Kidney (tissue), 14 donors: ENCODE data around the gene S100Z. TPM values are rescaled to one million over a fixed set of nuclear protein-coding genes. Genes with fewer than 3 reads are reported as not detected.
"Not testable (repeated sequence)": the region's sequence is repeated elsewhere in the genome, so short reads cannot be mapped to it uniquely, and the experiment has no call there.

Experiments used
- DNase-seq, 5 donors: peaks; one replicate each; pipeline ENCODE4 v3.0.0-alpha.2; 2013 to 2020
- FAIRE-seq: peaks from 2 replicates; lab custom pipeline; 2012; peaks lifted over from hg19 to GRCh38; lab: Jason Lieb, UNC
- H3K27ac ChIP-seq, 2 donors: one replicate each; pipeline ENCODE4 v1.7.0; 2013; ENCODE audit warnings: low read depth in 2 of 2, low read length in 2 of 2, inconsistent platforms in 1 of 2
- H3K27me3 ChIP-seq: one replicate; pipeline ENCODE4 v1.7.1; 2013; ENCODE audit warnings: low read length, inconsistent platforms; ENCODE audit not compliant: control insufficient read depth, insufficient read depth
- H3K36me3 ChIP-seq, 3 donors: one replicate each; pipeline versions ENCODE4 v1.7.0 to v1.7.1; 2013; ENCODE audit warnings: low read length in 3 of 3, control low read depth in 1 of 3, inconsistent platforms in 1 of 3; ENCODE audit not compliant: insufficient read depth in 3 of 3, control insufficient read depth in 2 of 3
- H3K4me1 ChIP-seq, 3 donors: one replicate each; pipeline versions ENCODE4 v1.7.0 to v1.7.1; 2013; ENCODE audit warnings: low read length in 3 of 3, inconsistent platforms in 1 of 3, low read depth in 1 of 3; ENCODE audit not compliant: control insufficient read depth in 2 of 3, insufficient read depth in 2 of 3
- H3K4me3 ChIP-seq, 3 donors: one replicate each; pipeline versions ENCODE4 v1.7.0 to v1.8.1; 2013; ENCODE audit warnings: low read length in 3 of 3, control low read depth in 1 of 3, inconsistent platforms in 1 of 3
- H3K9ac ChIP-seq, 3 donors: one replicate each; pipeline versions ENCODE4 v1.7.0 to v1.7.1; 2013; ENCODE audit warnings: low read length in 3 of 3, control low read depth in 1 of 3, inconsistent platforms in 1 of 3
- H3K9me3 ChIP-seq, 3 donors: one replicate each; pipeline versions ENCODE4 v1.7.0 to v1.7.1; 2013; ENCODE audit warnings: low read length in 3 of 3, control low read depth in 1 of 3, inconsistent platforms in 1 of 3; ENCODE audit not compliant: control insufficient read depth in 2 of 3, insufficient read depth in 1 of 3
- intact Hi-C: fragments of 100-400 bp; cut with DNase I; formaldehyde crosslinking; loops from one replicate; pipeline ENCODE4 v1.11.1; 2022
- polyA plus RNA-seq: library from polyadenylated mRNA; stranded (reverse); fragments of 350-450 nt; fragmentation: Illumina TruSeq; extraction: RNeasy Lipid Tissue Mini Kit (QIAGEN cat#74804); gene quantifications from one replicate; pipeline ENCODE4 v1.2.3, GENCODE V29; 2014; ENCODE audit warnings: low read depth, low replicate concordance; ENCODE audit not compliant: insufficient read depth
- total RNA-seq: library from RNA; stranded (reverse); fragmentation: NEBNext Ultra II Directional; extraction: Animal tissue kit (Norgen Biotek cat#: 25700); gene quantifications from one replicate; pipeline ENCODE4 v1.2.1, GENCODE V29; 2021
- TF ChIP-seq, protein P1 (sequence below): IDR thresholded peaks from 3 replicates; pipeline ENCODE4 v1.5.1; 2012; ENCODE audit warnings: mild to moderate bottlenecking, moderate library complexity, borderline replicate concordance; ENCODE audit not compliant: insufficient read depth; ENCODE audit errors: extremely low read depth
- donor health status: control.
- donor health status: control.
- donor health status: control.
- donor health status: control.
- donor health status: control.
- donor health status: DM: yes; HTN: yes; CAD: no.
- donor health status: Normal renal cell carcinoma (clear cell type).

Gene S100Z
- total and polyA plus RNA-seq, 2 donors from 2014 or later = 0.69 to 1.2 TPM

DNA sequence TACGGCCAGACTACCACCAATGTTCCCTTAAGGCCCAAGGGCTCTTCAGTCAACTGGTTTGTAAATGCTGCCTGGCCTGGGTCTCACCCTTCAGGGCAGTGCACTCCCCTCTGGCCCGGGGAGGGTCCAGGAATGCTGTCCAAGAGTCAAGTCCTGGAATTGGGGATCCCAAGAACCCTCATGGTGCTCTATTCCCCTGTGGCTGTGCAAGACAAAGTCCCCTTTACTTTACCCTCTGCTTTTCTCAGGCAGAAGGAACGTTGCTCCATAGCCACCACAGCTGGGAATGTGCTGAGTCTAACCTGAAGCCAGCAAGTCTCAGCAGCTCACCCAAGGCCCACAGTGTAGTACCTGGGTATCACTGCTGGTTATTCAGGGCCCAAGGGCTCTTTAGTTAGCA, 51.7 kb downstream of the S100Z start:
- intact Hi-C loops = no loop called here
- no peak for FAIRE-seq

DNA sequence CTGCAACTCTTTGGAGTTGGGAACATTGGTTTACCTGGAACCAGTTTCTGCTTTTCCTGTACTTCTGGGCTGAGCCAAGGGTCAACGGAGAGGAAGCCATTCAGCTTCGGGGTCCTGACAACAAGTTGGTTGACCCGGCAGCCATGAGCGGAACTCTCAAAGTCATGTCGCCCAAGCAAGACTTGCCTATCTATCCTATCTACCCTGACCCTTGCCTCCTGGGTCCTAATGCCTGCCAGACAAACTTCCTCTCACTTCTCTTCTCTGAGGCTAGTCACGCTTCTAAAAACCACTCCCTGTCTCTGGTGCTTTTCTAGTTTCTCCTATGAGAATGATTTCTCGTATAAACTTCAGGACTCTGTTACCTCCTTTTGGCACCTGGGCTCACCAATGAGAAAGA, 58.4 kb downstream of the S100Z start:
- intact Hi-C loops = no loop called here

More for the DNA sequence above, 51.7 kb downstream of the S100Z start:
- H3K9me3 ChIP-seq = peaks cover 0 to 14% (median 2%) of the 10 kb centered on the region in 3 donors
- H3K27ac ChIP-seq = no peak overlapping the region
- H3K27me3 ChIP-seq = no peaks in the 10 kb centered on the region
- H3K36me3 ChIP-seq = no peaks in the 10 kb centered on the region
- no peak for DNase-seq
- TF ChIP-seq, protein P1, sequence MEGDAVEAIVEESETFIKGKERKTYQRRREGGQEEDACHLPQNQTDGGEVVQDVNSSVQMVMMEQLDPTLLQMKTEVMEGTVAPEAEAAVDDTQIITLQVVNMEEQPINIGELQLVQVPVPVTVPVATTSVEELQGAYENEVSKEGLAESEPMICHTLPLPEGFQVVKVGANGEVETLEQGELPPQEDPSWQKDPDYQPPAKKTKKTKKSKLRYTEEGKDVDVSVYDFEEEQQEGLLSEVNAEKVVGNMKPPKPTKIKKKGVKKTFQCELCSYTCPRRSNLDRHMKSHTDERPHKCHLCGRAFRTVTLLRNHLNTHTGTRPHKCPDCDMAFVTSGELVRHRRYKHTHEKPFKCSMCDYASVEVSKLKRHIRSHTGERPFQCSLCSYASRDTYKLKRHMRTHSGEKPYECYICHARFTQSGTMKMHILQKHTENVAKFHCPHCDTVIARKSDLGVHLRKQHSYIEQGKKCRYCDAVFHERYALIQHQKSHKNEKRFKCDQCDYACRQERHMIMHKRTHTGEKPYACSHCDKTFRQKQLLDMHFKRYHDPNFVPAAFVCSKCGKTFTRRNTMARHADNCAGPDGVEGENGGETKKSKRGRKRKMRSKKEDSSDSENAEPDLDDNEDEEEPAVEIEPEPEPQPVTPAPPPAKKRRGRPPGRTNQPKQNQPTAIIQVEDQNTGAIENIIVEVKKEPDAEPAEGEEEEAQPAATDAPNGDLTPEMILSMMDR = no peak
- no peaks in the 10 kb centered on the region for H3K4me1 ChIP-seq
- no peak overlapping the region for H3K4me3 ChIP-seq
- H3K9ac ChIP-seq = no peak overlapping the region

DNA sequence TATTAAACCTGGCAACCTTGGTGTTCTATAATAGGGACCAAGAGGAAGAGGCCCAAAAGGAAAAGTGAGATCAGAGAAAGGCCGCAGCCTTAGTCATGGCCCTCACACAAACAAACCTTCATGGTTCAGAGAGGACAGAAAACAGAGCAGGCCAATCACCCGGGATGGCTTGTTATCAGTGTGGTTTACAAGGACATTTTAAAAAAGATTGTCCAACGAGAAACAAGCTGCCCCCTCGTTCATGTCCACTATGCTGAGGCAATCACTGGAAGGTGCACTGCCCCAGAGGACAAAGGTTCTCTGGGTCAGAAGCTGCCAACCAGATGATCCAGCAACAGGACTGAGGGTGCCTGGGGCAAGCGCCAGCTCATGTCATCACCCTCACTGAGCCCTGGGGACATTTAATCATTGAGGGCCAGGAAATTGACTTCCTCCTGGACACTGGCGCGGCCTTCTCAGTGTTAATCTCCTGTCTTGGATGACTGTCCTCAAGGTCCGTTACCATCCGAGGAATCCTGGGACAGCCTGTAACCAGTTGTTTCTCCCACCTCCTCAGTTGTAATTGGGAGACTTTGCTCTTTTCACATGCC, 60.6 kb downstream of the S100Z start:
- H3K27ac ChIP-seq, H3K27me3 ChIP-seq, H3K9me3 ChIP-seq, H3K4me3 ChIP-seq, DNase-seq, intact Hi-C loops, H3K36me3 ChIP-seq, H3K4me1 ChIP-seq, FAIRE-seq, H3K9ac ChIP-seq: not testable (repeated sequence)

More for the DNA sequence above, 58.4 kb downstream of the S100Z start:
- no peaks in the 10 kb centered on the region for H3K27me3 ChIP-seq
- H3K36me3 ChIP-seq = no peaks in the 10 kb centered on the region
- H3K9me3 ChIP-seq = no peaks in the 10 kb centered on the region
- no peak overlapping the region for H3K9ac ChIP-seq
- H3K4me1 ChIP-seq = no peaks in the 10 kb centered on the region
- DNase-seq (no peak), FAIRE-seq (no peak)
- TF ChIP-seq, protein P1 = no peak
- no peak overlapping the region for H3K27ac ChIP-seq
- H3K4me3 ChIP-seq = no peak overlapping the region

DNA sequence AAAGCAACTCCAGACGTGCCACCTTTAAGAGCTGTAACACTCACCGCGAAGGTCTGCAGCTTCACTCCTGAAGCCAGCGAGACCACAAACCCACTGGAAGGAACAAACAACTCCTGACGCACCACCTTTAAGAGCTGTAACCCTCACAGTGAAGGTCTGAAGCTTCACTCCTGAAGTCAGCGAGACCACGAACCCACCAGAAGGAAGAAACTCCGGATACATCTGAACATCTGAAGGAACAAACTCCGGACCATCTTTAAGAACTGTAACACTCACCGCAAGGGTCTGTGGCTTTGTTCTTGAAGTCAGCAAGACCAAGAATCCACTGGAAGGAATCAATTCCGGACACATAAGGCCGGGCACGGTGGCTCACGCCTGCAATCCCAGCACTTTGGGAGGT, 64.9 kb downstream of the S100Z start:
- not testable (repeated sequence) for DNase-seq, FAIRE-seq, H3K27ac ChIP-seq

More for the DNA sequence above, 64.9 kb downstream of the S100Z start:
- H3K4me3 ChIP-seq, H3K36me3 ChIP-seq, H3K9ac ChIP-seq, H3K27me3 ChIP-seq, H3K4me1 ChIP-seq, H3K9me3 ChIP-seq, intact Hi-C loops: not testable (repeated sequence)
